Measurements from ENCODE around the gene SH3RF3. TPM values are rescaled to one million over a fixed set of nuclear protein-coding genes. Genes with fewer than 3 reads are reported as not detected.

The SH3RF3 gene
- total RNA-seq, 1 experiment from 2014 or later: 4.9 TPM

DNA sequence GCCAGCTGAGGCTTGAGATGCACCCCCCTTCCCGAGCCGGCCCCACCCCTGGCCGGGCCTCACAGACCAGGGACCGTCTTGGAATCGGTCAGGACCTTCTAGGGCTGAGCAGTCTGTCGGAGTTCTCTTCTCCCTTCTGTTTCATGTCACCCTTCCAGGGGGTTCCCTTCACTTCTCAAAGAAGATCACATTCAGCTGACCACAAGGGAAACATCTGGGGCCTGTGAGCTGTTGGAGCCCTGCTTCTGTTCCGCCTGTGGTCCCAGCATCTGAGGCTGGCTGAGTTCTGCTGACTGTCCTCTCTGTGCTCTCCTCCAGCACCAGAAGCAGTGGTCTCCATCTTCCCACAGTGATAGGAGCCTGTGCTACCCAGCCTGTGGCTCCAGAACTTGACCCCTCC is 378.2 kb downstream of the SH3RF3 start:
- no peak for DNase-seq (ENCODE audit: low read depth, low spot score)
- Histone ChIP-seq H3K4me3 (ENCODE audit: low read depth in 2 of 2, low read length in 2 of 2) (no peak overlapping the region), H3K36me3 (ENCODE audit: control insufficient read depth, insufficient read depth, low read length) (no peaks in the 10 kb centered on the region), H3K27ac (ENCODE audit: low read length) (no peak overlapping the region), H3K4me1 (ENCODE audit: control insufficient read depth, insufficient read depth, low read length) (no peaks in the 10 kb centered on the region), H3K27me3 (ENCODE audit: control insufficient read depth, insufficient read depth, low read length) (no peaks in the 10 kb centered on the region), H3K9me3 (ENCODE audit: control insufficient read depth, insufficient read depth, low read depth, low read length) (no peaks in the 10 kb centered on the region)
- ATAC-seq: no peak
- in situ Hi-C loops (cut with HindIII; ENCODE audit: low pct_unique_long_range_greater_than_20kb, low sequenced_read_pairs): no loop called here
- no TSS peak for BruUV-seq (replicated peaks)
- POLR2A ChIA-PET: no interaction called here
- TF ChIP-seq TCF7L2 (IDR thresholded peaks at IDR 0.05; ENCODE audit: low read depth, low read length) (no peak), POLR2AphosphoS5 (IDR thresholded peaks at IDR 0.05; ENCODE audit: low read depth, low read length) (no peak), SIN3A (IDR thresholded peaks at IDR 0.05; ENCODE audit: borderline replicate concordance, insufficient read depth, low read depth, low read length) (no peak)
- TF ChIP-seq, protein P1, sequence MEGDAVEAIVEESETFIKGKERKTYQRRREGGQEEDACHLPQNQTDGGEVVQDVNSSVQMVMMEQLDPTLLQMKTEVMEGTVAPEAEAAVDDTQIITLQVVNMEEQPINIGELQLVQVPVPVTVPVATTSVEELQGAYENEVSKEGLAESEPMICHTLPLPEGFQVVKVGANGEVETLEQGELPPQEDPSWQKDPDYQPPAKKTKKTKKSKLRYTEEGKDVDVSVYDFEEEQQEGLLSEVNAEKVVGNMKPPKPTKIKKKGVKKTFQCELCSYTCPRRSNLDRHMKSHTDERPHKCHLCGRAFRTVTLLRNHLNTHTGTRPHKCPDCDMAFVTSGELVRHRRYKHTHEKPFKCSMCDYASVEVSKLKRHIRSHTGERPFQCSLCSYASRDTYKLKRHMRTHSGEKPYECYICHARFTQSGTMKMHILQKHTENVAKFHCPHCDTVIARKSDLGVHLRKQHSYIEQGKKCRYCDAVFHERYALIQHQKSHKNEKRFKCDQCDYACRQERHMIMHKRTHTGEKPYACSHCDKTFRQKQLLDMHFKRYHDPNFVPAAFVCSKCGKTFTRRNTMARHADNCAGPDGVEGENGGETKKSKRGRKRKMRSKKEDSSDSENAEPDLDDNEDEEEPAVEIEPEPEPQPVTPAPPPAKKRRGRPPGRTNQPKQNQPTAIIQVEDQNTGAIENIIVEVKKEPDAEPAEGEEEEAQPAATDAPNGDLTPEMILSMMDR (IDR thresholded peaks at IDR 0.05): no peak
- TF ChIP-seq, protein P2, sequence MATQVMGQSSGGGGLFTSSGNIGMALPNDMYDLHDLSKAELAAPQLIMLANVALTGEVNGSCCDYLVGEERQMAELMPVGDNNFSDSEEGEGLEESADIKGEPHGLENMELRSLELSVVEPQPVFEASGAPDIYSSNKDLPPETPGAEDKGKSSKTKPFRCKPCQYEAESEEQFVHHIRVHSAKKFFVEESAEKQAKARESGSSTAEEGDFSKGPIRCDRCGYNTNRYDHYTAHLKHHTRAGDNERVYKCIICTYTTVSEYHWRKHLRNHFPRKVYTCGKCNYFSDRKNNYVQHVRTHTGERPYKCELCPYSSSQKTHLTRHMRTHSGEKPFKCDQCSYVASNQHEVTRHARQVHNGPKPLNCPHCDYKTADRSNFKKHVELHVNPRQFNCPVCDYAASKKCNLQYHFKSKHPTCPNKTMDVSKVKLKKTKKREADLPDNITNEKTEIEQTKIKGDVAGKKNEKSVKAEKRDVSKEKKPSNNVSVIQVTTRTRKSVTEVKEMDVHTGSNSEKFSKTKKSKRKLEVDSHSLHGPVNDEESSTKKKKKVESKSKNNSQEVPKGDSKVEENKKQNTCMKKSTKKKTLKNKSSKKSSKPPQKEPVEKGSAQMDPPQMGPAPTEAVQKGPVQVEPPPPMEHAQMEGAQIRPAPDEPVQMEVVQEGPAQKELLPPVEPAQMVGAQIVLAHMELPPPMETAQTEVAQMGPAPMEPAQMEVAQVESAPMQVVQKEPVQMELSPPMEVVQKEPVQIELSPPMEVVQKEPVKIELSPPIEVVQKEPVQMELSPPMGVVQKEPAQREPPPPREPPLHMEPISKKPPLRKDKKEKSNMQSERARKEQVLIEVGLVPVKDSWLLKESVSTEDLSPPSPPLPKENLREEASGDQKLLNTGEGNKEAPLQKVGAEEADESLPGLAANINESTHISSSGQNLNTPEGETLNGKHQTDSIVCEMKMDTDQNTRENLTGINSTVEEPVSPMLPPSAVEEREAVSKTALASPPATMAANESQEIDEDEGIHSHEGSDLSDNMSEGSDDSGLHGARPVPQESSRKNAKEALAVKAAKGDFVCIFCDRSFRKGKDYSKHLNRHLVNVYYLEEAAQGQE (IDR thresholded peaks at IDR 0.05; ENCODE audit: insufficient read depth in 1 of 2, low read depth in 2 of 2, low read length in 1 of 2): no peak
- intact Hi-C loops (cut with micrococcal nuclease; ENCODE audit: unreplicated experiment): no loop called here
- CTCF ChIA-PET: interaction anchor here (0.5 kb wide), 1 partner anchor 344 kb away, joined by 5 read pairs; no protein-coding TSS in a partner anchor

DNA sequence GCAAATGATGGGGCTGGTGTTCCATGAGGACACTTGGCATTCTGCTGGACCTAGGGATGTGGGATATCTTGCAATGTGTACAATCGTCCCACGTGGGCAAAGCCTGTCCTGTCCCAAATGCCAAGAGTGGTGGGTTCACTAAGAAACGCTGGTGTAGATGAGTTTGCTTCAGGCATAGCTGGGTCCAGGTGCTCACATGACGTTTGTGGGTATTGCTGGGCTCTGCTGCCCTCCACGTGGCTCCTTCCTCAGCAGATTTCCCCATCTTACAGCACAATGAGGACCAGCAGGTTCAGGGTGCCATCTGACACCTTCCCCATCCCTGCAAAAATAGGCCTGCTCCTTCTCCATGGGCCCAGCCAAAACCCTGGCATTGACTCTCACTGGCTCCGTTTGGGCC is 378.8 kb downstream of the SH3RF3 start:
- CTCF ChIA-PET: interaction anchor here (0.5 kb wide), 1 partner anchor 344 kb away, joined by 5 read pairs; no protein-coding TSS in a partner anchor
- BruUV-seq (replicated peaks): no TSS peak
- Histone ChIP-seq H3K4me1 (ENCODE audit: control insufficient read depth, insufficient read depth, low read length) (no peaks in the 10 kb centered on the region), H3K36me3 (ENCODE audit: control insufficient read depth, insufficient read depth, low read length) (no peaks in the 10 kb centered on the region), H3K4me3 (ENCODE audit: low read depth in 2 of 2, low read length in 2 of 2) (no peak overlapping the region), H3K27me3 (ENCODE audit: control insufficient read depth, insufficient read depth, low read length) (no peaks in the 10 kb centered on the region), H3K9me3 (ENCODE audit: control insufficient read depth, insufficient read depth, low read depth, low read length) (no peaks in the 10 kb centered on the region), H3K27ac (ENCODE audit: low read length) (no peak overlapping the region)
- POLR2A ChIA-PET: no interaction called here
- ATAC-seq (no peak), DNase-seq (ENCODE audit: low read depth, low spot score) (no peak)
- intact Hi-C loops (cut with micrococcal nuclease; ENCODE audit: unreplicated experiment): no loop called here
- in situ Hi-C loops (cut with HindIII; ENCODE audit: low pct_unique_long_range_greater_than_20kb, low sequenced_read_pairs): no loop called here
- TF ChIP-seq POLR2AphosphoS5 (IDR thresholded peaks at IDR 0.05; ENCODE audit: low read depth, low read length) (no peak), SIN3A (IDR thresholded peaks at IDR 0.05; ENCODE audit: borderline replicate concordance, insufficient read depth, low read depth, low read length) (no peak), TCF7L2 (IDR thresholded peaks at IDR 0.05; ENCODE audit: low read depth, low read length) (no peak)
- TF ChIP-seq, protein P2 (IDR thresholded peaks at IDR 0.05; ENCODE audit: insufficient read depth in 1 of 2, low read depth in 2 of 2, low read length in 1 of 2): no peak
- TF ChIP-seq, protein P1 (IDR thresholded peaks at IDR 0.05): no peak

Measured in Panc1 (cell line).